Right atrium auricular region (tissue), 2 donors: Measurements from ENCODE around the gene CRYBB3. TPM values are rescaled to one million over a fixed set of nuclear protein-coding genes. Genes with fewer than 3 reads are reported as not detected.

Experiments
- DNase-seq: peaks from one replicate; pipeline ENCODE4 v3.0.0-alpha.2; 2019; ENCODE audit warnings: low spot score
- H3K27ac ChIP-seq, 2 donors: fragments of 200-600 bp; sonication (generic); 1 replicate in 1 of 2; 2 replicates in 1 of 2; pipeline ENCODE4 v1.5.1; 2016 to 2019
- H3K27me3 ChIP-seq, 2 donors: fragments of 200-600 bp; sonication (generic); one replicate each; pipeline versions ENCODE4 v1.5.1 to v1.6.0; 2017 to 2019
- H3K36me3 ChIP-seq: fragments of 200-600 bp; sonication (generic); one replicate; pipeline ENCODE4 v1.5.1; 2016
- H3K4me1 ChIP-seq, 2 donors: fragments of 200-600 bp; sonication (generic); one replicate each; pipeline versions ENCODE4 v1.5.1 to v1.6.0; 2017 to 2019
- H3K4me3 ChIP-seq, 2 donors: fragments of 200-600 bp; sonication (generic); 1 replicate in 1 of 2; 2 replicates in 1 of 2; pipeline ENCODE4 v1.5.1; 2017 to 2019; ENCODE audit warnings: mild to moderate bottlenecking in 1 of 2, moderate library complexity in 1 of 2
- H3K9me3 ChIP-seq, 2 donors: fragments of 200-600 bp; sonication (generic); one replicate each; pipeline ENCODE4 v1.5.1; 2019
- total RNA-seq, 2 donors: library from RNA; depleted of rRNA; stranded (reverse); fragments of >200 nt; gene quantifications; one replicate each; pipeline ENCODE4 v1.1.0, GENCODE V29; 2016
- TF ChIP-seq, protein P1 (sequence below), 2 donors: fragments of 200-600 bp; sonication (generic); IDR thresholded peaks; one replicate each; pipeline ENCODE4 v1.5.1; 2019; ENCODE audit warnings: antibody characterized with exemption in 2 of 2

Gene CRYBB3
- total RNA-seq, 2 donors from 2014 or later = not detected

DNA sequence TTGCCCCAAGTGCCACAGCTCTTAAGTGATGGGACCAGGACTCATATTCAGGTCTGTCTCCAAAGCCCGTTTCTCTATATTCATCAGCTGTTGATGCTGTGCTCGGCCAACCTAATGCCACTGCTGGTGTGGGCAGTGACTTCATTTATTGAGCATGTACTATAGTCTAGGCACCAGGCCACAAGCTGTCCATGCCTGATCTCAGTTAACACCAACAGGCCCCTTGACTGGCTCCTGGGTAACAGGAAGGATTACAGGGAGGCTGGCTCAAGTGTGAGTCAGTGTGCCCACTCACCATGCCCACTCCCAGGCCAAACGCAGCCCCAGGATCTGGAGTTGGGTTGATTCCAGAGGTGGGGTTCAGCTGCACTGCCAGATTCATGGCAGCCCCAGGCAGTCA lies 11.1 kb downstream of the CRYBB3 start:
- TF ChIP-seq, protein P1, sequence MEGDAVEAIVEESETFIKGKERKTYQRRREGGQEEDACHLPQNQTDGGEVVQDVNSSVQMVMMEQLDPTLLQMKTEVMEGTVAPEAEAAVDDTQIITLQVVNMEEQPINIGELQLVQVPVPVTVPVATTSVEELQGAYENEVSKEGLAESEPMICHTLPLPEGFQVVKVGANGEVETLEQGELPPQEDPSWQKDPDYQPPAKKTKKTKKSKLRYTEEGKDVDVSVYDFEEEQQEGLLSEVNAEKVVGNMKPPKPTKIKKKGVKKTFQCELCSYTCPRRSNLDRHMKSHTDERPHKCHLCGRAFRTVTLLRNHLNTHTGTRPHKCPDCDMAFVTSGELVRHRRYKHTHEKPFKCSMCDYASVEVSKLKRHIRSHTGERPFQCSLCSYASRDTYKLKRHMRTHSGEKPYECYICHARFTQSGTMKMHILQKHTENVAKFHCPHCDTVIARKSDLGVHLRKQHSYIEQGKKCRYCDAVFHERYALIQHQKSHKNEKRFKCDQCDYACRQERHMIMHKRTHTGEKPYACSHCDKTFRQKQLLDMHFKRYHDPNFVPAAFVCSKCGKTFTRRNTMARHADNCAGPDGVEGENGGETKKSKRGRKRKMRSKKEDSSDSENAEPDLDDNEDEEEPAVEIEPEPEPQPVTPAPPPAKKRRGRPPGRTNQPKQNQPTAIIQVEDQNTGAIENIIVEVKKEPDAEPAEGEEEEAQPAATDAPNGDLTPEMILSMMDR (IDR thresholded peaks at IDR 0.05) = no peak
- Histone ChIP-seq H3K36me3 (no peaks in the 10 kb centered on the region), H3K9me3 (no peaks in the 10 kb centered on the region), H3K27me3 (no peaks in the 10 kb centered on the region), H3K4me1 (no peaks in the 10 kb centered on the region), H3K27ac (no peak overlapping the region), H3K4me3 (no peak overlapping the region)
- DNase-seq = no peak

DNA sequence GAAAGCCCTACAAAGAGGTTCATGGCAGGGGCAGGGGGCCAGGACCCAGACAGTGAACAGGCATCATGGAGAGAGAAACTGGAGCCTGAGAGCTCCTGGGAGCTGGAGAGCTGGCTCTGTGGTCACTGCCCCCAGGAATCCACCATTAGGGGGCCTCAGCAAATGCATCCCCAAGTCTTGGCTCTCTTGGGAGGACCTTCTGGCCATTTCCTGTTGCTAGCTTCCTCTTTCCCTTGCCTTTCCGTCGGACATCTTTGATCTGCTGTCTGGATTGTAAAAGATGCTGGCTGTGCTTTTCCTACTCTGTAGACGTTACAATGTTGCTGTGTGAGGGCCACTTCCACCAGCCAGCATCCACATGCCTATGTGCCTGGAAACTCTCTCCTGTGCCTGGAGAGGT lies 12.7 kb downstream of the CRYBB3 start:
- Histone ChIP-seq H3K4me3 (no peak overlapping the region), H3K27ac (no peak overlapping the region), H3K27me3 (no peaks in the 10 kb centered on the region), H3K9me3 (no peaks in the 10 kb centered on the region), H3K36me3 (no peaks in the 10 kb centered on the region), H3K4me1 (no peaks in the 10 kb centered on the region)
- DNase-seq = no peak
- TF ChIP-seq, protein P1 (IDR thresholded peaks at IDR 0.05) = no peak

DNA sequence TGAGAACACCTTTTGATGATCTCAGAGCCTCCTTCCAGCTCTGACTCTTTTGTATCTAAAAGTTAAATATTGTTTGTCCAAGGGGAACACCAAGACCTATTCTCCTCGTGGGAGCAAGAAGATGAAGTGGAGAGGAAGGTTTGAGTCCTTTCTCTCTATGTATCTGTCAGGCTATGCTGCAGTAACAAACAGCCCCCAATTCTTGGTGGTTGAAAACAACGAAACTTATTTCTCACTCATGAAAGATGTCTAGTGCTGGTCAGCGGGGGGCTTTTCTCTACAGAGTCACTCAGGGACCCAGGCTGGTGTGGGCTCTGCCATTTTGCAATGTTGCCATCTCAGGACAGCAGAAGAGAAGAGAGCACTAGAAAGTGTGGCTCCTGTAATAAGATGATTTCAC lies 13.6 kb downstream of the CRYBB3 start:
- Histone ChIP-seq H3K4me1 (no peaks in the 10 kb centered on the region), H3K4me3 (no peak overlapping the region), H3K9me3 (no peaks in the 10 kb centered on the region), H3K27ac (no peak overlapping the region), H3K36me3 (no peaks in the 10 kb centered on the region), H3K27me3 (no peaks in the 10 kb centered on the region)
- TF ChIP-seq, protein P1 (IDR thresholded peaks at IDR 0.05) = no peak
- no peak for DNase-seq

DNA sequence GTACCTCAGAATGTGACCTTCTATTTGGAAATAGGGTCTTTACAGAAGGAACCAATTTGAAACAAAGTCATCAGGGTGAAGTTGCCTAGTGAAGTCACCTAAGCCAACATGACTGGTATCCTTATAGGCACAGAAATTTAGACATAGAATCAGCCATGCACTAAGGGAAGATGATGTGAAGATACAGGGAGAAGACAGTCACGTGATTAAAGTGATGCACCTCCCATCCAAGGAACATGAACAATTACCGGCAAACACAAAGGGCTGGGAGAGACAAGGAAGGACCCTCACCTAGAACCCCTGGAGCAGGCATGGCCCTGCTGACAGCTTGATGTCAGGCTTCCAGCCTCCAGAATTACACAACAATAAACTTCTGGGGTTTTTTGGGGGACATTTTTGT lies 16.6 kb downstream of the CRYBB3 start:
- Histone ChIP-seq H3K4me1 (no peaks in the 10 kb centered on the region), H3K27me3 (no peaks in the 10 kb centered on the region), H3K36me3 (no peaks in the 10 kb centered on the region), H3K9me3 (no peaks in the 10 kb centered on the region), H3K27ac (no peak overlapping the region), H3K4me3 (no peak overlapping the region)
- TF ChIP-seq, protein P1 (IDR thresholded peaks at IDR 0.05) = no peak
- DNase-seq = no peak

DNA sequence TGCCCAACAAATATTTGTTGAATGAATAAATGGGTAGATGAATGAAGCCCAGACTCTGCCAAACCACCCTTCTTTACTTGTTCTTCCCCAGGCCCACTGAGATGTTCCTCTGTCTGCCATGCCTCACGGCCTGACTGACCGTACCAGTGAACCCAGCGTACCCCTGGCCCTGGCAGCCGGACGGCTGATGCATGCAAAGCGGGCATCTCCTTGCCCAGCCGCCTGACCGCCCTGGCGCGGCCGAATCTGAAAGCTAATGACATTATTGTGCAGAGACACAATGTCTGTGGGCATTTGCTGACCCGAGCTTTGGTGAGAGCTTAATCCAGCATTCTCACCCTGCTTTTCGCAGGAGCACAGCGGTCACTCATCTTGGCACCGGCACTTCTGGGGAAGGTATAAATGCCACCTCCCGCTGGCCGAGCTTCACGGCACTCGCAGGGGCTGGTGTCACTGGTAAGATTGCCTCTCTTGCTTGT lies 19.6 kb downstream of the CRYBB3 start, which contains the start of gene CRYBB2:
Gene CRYBB2 (plus strand): TSS at position 429 of the 479 bp plus-strand sequence. CDS start 1,791 bp downstream, outside the sequence.
- TF ChIP-seq, protein P1 (IDR thresholded peaks at IDR 0.05) = no peak
- no peak within 1 kb of the TSS for H3K4me3 ChIP-seq
- no peaks in the 10 kb centered on the region for H3K4me1 ChIP-seq
- no peak within 1 kb of the TSS for H3K27ac ChIP-seq
- DNase-seq = no peak
- H3K9me3 ChIP-seq = no peaks in the 10 kb centered on the region
- H3K36me3 ChIP-seq = no peaks in the 10 kb centered on the region
- H3K27me3 ChIP-seq = no peaks in the 10 kb centered on the region

DNA sequence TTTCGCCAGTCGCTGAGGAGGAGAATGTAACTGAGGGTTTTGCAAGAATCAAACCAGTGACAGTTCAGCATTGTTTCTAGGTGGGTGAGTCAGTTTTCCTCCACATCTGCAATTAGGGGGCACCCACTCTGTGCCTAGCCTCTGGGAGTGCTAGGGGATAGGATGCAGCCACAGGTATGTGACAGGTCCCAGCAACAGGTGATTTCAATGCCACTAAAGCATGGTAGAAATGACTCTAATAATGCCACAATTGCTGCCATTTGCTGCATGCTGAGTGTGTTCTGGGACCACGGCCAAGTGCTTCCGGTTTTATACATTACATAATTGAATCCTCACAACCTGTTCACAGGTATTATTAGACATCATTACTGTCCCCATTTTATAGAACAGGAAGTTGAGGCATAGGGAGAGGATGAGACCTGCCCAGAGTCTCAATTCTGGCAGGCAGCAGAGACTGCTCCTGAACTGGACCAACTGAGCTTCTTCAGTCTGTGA lies 20.3 kb downstream of the CRYBB3 start:
- Histone ChIP-seq H3K27me3 (no peaks in the 10 kb centered on the region), H3K27ac (no peak overlapping the region)

More for the DNA sequence above, 20.3 kb downstream of the CRYBB3 start:
- H3K4me3 ChIP-seq = no peak overlapping the region
- H3K4me1 ChIP-seq = no peaks in the 10 kb centered on the region
- TF ChIP-seq, protein P1 (IDR thresholded peaks at IDR 0.05) = no peak
- no peaks in the 10 kb centered on the region for H3K9me3 ChIP-seq
- no peaks in the 10 kb centered on the region for H3K36me3 ChIP-seq
- DNase-seq = no peak
